Brain microvascular endothelial cell (primary cell): ENCODE measurements around the gene EPHA4.

Experiments
- DNase-seq: peaks from one replicate; pipeline ENCODE4 v3.0.0-alpha.2; 2020
- H3K27ac ChIP-seq: fragments of 250-450 bp; sonication (Bioruptor Pico); 2 replicates; pipeline ENCODE4 v1.5.1; 2020; ENCODE audit warnings: mild to moderate bottlenecking, moderate library complexity
- H3K27me3 ChIP-seq: fragments of 250-450 bp; sonication (Bioruptor Pico); replicated peaks from 2 replicates; pipeline ENCODE4 v1.5.1; 2020; ENCODE audit warnings: mild to moderate bottlenecking
- H3K36me3 ChIP-seq: fragments of 250-450 bp; sonication (Bioruptor Pico); replicated peaks from 2 replicates; pipeline ENCODE4 v1.5.1; 2020; ENCODE audit warnings: mild to moderate bottlenecking
- H3K4me3 ChIP-seq: 2 replicates; pipeline ENCODE4 v1.5.1; 2011; ENCODE audit warnings: low read depth, mild to moderate bottlenecking, control low read depth, low read length, moderate library complexity
- CTCF ChIP-seq: IDR thresholded peaks from 2 replicates; pipeline ENCODE4 v1.5.1; 2011; ENCODE audit warnings: low read depth, mild to moderate bottlenecking, moderate library complexity, low read length, control low read depth, inconsistent platforms; ENCODE audit errors: missing control alignments
- in situ Hi-C: cut with HindIII; loops from 2 replicates; pipeline ENCODE4 v1.10.0; 2017; ENCODE audit warnings: low sequenced_read_pairs, low pct_ligation_motif_present

The EPHA4 gene

GRCh38 chr2:221571025-221571550, 1.0 kb downstream of the EPHA4 start:
- no peak for TF ChIP-seq CTCF
- H3K4me3 ChIP-seq = peak overlapping the region; percentile 76
- no peak overlapping the region for H3K27ac ChIP-seq
- no peaks in the 10 kb centered on the region for H3K36me3 ChIP-seq
- in situ Hi-C loops = no loop called here
- H3K27me3 ChIP-seq = no peaks in the 10 kb centered on the region
- peak; percentile 19 for DNase-seq

DNA sequence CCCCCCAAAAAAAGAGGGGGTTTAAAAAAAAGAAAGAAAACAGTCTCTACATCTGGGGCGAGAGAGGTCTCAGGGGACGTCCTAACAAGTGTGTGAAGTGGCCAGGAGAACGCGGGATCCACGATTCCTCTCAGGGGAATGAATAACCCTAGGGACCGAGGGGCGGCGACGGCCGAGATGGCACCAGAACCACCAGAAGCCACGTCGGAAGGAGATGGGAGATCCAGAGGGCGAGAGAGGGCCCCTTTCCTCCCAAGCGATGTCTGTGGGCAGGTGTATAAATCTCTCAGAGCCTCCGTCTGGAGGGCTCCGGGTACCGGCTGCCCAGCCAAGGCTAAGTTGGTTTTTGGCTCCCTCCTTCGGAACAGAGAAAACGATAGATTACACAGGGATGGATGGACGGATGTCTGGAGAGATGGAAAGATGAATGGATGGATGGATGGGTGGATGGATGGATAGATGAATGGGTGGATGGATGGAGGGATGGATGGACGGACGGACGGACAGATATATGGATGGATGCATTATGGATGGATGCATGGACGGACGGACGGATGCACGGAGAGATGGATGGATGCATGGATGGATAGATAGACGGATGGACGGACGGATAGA, 1.7 kb downstream of the EPHA4 start:
- TF ChIP-seq CTCF = peak; percentile 40
- Histone ChIP-seq H3K27me3 (no peaks in the 10 kb centered on the region), H3K27ac (no peak overlapping the region), H3K36me3 (no peaks in the 10 kb centered on the region), H3K4me3 (peak overlapping the region; percentile 76)
- DNase-seq = peak; percentile 6
- in situ Hi-C loops = no loop called here

DNA sequence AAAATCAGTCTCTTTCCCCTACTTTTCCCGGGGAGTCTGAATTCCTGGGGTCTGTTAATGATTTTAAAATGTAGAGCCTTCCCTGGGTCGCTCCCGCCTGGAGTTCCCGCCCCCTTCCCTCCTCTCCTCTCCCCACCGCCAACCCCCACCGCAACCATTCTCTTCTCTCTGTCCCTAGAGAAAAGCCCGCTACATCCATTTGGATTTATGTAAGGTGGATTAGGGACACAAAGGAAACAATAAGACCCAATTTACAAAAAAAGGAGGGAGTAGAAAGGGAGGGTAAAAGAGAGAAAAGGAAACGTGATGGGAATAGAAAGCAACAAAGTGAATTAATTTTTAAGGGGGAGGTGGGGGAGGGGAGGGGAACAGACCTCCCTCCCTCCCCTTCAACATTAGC, 2.2 kb downstream of the EPHA4 start:
- Histone ChIP-seq H3K4me3 (no peak overlapping the region), H3K27ac (no peak overlapping the region), H3K27me3 (no peaks in the 10 kb centered on the region), H3K36me3 (no peaks in the 10 kb centered on the region)
- DNase-seq = no peak
- no peak for TF ChIP-seq CTCF
- in situ Hi-C loops = no loop called here

DNA sequence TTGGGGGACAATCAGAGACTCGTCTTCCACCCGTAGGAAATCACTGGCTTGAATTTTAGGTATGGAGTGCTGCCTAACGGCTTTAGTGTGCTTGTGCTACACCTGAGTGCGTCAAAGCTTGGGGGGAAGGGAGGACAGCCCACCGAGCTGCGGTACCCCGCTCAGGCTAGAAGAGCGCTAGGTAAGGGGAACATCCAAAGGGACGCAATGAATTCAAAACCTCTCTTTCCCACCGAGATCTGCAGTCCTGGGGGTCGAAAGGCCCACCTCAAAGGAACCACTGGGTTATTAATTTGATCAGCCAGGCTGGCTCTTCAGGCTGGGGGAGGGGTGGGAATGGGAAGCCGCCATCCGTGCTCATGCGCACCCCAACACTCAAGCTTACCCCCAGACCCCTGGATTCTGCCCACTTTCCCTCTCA, 2.7 kb downstream of the EPHA4 start:
- no peak overlapping the region for H3K4me3 ChIP-seq
- H3K27ac ChIP-seq = no peak overlapping the region
- TF ChIP-seq CTCF = no peak
- in situ Hi-C loops = no loop called here
- DNase-seq = no peak
- H3K36me3 ChIP-seq = no peaks in the 10 kb centered on the region
- no peaks in the 10 kb centered on the region for H3K27me3 ChIP-seq

DNA sequence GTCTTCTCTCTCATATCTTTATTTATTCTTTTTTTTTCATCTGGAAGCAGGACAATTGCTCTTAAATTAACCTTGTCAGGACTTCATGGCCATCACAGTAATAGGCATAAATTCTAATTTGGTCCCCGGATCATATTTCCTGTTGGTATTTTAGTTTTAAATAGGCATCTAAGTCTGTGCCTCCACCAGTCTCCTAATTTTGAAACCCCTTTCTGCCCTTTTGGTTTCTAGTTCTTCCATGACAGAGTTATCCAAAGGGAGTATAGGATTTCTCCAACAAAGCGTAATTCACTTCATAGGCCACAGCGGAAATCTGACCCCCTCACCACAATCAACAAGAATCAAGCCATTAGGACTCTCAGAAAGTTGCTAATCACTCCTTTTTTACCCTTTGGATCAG, 3.8 kb downstream of the EPHA4 start:
- no peaks in the 10 kb centered on the region for H3K27me3 ChIP-seq

More for the DNA sequence above, 3.8 kb downstream of the EPHA4 start:
- no peaks in the 10 kb centered on the region for H3K36me3 ChIP-seq
- DNase-seq = no peak
- H3K4me3 ChIP-seq = no peak overlapping the region
- no peak overlapping the region for H3K27ac ChIP-seq
- TF ChIP-seq CTCF = no peak
- in situ Hi-C loops = no loop called here
